HG03175 (cell line): ENCODE data around the gene MAPK8IP2.

Experiments used
- ATAC-seq: cut with Tn5 transposase; IDR thresholded peaks from one replicate; pipeline ENCODE4 v1.9.1; 2021; ENCODE audit warnings: mild to moderate bottlenecking, moderate library complexity; ENCODE audit not compliant: unreplicated experiment

MAPK8IP2 gene

GRCh38 chr22:50575426-50575941, 25.1 kb upstream of the MAPK8IP2 start:
- ATAC-seq = no peak

DNA sequence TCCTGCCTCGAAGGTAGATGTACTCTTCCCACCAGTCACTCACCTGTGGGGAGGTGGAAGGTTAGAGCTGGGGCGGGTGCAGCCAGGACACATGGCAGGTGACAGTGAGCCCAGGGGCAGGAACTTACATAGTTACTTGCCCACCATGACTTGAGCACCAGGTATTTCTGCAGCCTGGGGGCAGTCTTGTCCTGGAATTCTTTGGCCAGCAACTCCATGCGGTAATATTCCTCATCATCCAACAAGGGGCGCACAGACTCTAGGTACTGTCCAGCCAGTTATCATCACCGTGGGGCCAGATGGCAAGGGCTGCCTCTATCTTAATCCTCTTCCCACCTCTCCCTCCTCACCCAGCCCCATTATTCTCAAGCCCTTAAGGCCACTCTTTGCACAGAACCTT, 24.5 kb upstream of the MAPK8IP2 start:
- no peak for ATAC-seq

DNA sequence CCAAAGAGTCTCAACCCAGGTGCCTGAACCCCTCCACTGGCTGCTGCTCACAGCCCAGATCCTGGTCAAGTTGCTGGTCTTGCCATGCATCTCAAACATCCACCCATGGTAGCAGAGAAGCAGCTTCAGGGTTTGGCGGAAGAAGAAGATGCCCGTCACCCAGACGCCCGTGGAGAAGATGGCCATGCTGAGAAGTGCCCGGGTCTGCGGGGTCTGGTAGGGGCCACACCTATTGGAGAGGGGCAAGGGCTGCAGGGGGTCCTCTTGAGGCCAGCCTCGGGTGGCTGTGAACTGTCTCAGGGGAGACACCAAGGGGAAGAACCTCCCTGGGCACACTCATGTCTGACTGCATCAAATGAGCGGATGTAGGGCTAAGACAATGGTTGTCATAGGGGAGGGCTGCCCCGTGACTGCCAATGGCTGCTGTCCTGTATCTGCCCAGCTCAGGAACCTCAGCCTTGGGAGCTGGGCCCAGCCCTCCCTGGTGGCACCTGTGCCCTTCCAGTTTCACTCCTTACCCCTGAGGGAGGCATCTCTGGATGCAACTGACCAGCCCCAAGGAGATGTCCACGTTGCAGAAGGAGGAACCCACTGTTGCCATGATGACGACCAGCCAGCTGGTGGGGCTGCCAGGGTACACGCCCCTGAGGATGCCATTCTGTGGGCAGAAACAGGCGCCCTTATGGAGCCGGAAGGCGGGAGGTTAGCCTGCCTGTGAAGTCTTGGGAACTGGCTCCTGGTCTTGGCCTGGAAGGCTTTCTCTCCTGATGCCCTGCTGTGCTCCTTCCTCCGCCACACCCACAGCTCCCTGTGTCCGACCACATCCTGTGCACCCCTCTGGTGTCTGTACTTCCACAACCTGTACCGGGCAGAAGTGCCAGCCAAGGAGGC, 23.5 kb upstream of the MAPK8IP2 start:
- ATAC-seq = no peak

GRCh38 chr22:50577697-50577986, 23.0 kb upstream of the MAPK8IP2 start:
- no peak for ATAC-seq

- ATAC-seq = no peak
Observed at GRCh38 chr22:50577987-50578775, 22.4 kb upstream of the MAPK8IP2 start, which contains the start of gene CPT1B. TSS of gene CPT1B (minus strand) at chr22:50578427. CDS start at chr22:50577915, 512 bp downstream.

DNA sequence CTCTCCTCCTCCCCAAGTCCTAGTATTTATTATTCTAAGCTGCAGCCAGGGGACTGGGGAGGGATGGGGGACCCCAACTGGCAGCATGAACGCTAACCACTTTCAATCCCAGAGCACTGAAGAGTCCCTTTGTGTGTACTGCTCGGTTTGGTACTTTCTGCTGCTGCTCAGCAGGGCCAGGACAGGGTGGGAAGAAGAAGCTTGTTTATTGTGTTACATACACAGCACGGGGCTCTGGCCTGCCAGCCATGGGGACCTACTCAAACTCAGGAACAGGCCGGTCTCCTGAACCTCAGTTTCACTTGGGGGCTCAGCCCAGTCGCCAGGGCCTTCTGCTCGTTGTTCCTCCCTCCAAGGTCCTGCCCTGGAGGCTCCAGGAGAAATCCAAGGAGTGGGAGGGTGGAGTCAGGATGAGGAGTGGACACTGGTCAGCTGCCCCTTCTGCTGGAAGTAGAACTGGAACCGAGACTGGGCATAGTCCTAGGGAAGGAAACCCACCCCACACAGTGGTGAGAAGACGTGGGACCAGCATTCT, 21.8 kb upstream of the MAPK8IP2 start:
- ATAC-seq = no peak

DNA sequence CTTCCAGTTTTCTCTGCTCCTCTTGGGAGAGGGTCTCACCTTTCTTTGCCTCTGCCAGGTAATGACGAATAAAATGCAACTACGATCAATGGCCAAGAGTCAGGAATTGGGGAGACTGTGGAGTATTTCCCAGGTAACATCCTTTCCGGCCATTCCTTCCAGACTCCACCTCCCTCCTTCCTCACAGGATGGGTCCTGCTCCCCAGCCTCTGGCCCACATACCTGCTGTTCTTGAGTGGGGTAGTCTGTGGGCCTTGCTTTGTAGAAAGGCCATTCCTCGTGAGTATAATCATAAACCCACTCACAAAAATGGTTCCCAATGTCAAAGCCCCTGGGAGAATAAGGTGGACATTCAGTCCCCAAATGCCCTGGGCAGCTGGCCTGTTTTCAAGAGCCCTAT, 20.8 kb upstream of the MAPK8IP2 start:
- no peak for ATAC-seq

- no peak for ATAC-seq
Observed at GRCh38 chr22:50581031-50581949, 19.3 kb upstream of the MAPK8IP2 start.

- no peak for ATAC-seq
Observed at GRCh38 chr22:50581950-50582492, 18.6 kb upstream of the MAPK8IP2 start.

DNA sequence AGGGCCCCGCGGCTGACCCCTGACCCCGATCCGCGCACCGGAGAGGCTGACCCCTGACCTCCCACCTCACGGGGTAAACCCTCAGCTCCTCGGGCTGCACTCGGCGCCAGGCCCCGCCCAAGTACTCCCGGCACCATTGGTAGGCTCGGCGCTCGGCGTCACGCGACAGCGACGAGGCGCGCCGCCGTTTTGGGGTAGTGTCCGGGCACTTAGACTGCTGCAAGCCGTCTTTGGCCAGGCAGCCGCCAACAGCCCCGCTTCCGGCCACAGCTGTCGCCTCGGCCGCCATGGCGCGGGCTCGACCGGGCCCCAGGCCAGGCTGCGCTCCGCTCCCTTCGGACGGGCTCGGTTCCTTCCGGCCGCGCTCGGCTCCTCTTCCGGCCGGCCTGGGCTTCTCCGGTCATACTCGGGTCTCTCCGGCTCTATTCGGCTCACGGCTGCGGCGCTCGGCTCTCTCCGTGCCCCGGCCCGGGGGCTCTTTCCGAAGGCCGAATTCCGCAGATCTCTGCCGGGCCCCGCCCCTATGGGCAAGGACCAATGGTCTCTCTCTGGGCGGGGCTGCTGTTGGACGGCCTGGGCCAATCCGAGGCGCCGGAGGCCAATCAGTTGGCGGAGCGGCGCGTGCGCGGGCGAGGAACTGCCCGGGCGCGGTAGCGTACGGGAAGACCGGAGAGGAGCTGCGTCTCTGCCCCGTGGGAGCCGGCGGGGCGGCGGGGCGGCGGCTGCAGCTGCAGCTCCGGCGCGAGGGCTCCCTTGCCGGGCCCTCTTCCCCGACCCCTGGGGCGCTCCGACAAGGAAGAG, 17.9 kb upstream of the MAPK8IP2 start, which contains the start of gene CHKB:
CHKB (minus strand) TSS at position 357 of the 801 bp plus-strand sequence; CDS start at position 289, 68 bp downstream.
- peak; percentile 89 for ATAC-seq

DNA sequence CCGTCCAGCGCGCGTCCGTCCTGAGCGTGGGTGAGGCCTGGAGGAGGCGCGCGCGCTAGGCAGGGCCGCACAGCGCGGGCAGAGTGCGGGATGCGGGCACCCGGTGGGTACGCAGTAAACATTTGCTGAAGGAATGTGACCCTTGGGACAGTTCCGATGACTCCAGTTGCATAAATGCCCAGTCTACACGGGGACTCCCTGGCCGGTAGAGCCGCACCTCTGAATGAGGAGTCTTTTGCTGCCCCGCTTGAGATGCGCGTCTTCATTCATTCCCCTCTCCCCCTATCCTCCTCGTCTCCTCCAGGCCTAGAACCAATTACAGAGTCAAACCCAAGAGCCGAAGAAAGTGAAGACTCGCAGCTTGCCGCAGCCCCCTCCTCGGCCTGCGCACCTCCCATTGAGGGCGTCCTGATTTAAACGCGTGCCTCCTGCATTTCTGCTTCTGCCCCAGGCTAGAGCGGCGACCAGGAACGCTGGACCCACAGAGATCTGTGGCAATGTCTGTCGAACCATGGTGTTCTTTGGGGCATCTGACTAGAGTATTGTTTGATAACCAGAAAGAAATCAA, 17.2 kb upstream of the MAPK8IP2 start:
- ATAC-seq = peak; percentile 17

DNA sequence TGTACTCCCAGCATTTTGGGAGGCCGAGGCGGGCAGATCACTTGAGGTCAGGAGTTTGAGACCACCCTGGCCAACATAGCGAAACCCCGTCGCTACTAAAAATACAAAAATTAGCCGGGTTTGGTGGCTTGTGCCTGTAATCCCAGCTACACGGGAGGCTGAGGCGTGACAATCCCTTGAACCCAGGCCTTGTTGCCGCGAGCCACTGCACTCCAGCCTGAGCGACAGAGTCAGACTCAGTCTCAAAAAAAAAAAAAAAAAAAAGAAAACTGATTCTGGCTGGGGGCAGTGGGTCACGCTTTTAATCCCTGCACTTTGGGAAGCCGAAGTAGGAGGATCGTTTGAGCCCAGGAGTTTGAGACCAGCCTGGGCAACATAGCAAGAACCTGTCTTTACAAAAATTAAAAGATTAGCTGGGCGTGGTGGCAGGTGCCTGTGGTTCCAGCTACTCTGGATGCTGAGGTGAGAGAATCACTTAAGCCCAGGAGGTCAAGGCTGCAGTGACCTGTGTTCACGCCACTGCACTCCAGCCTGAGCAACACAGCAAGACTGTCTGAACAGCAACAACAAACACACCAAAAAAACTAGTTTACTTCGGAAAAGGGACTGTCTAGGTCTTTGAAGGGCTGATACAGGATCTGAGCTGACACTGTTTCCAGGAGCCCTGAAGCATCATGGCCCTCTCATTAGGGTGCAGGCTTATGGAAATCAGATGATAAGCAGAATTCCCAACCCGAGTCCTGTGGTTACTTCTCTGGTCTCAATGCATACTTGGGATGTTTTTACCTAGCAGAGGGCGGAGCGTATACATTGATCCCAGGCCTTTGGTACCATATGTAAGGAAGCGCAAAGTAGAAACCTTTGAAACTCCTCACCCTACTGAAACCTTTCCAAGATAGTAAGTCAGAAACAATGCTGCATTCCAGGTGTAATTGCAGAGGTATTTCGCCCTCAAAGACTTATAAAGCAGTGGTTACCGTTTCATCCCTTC, 16.2 kb upstream of the MAPK8IP2 start:
- no peak for ATAC-seq

DNA sequence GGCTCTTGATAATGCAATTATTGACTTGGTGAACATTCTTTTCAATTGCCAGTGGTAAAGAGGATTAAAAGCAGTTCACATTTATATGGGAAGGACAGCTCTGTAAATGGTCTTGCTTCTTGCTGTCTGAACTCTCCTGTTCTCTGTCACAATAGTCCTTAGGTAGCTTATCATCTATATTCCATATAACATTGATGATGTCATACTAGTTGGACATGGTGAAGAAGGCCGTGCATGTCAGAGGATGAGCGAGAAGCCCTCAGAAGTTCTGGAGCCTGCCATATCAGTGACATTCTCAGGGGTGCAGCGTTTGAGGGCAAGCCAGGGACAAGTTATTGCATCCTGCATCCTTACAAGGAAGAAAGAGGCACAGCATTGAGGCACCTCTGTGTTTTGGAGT, 15.4 kb upstream of the MAPK8IP2 start:
- ATAC-seq = no peak

DNA sequence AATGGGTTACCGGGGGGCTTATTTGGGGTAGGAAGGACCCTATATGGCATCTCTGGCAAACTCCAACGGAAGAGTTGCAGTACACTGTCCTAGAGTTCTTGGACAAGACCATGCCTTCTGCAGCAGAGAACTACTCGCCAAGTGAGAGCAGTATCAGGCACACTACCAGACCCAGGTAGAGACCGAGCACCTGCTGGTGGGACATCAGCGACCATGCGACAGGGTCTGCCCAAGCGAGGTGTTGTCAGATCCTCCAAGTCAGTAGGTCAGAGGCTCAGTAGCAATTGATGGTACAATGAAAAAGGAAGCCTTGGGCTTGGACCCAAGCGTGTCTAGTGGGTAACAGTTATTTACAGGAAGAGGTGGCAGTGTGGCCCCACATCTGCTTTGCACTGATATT, 14.8 kb upstream of the MAPK8IP2 start:
- ATAC-seq = no peak

GRCh38 chr22:50586416-50586815, 14.2 kb upstream of the MAPK8IP2 start:
- no peak for ATAC-seq

DNA sequence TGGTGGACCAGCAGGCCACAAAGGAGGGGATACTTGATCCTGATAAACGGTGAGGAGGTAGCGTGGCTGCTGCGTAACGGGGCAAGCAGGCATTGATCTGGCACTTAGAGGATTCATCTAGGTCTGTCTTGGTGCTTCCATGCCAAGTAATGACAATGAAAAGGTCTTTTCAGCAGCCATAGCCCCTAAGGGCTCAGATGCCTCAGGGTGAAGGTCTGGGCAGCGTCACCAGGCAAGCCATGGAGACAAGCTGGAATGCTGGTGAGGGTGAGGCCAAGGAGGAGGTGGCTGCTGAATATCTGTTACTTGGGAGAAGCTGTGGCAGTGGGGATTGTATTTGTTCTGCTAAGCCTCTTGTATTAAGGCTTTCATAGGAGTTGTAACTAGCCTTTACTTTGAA, 13.2 kb upstream of the MAPK8IP2 start:
- no peak for ATAC-seq

GRCh38 chr22:50595189-50595588, 5.4 kb upstream of the MAPK8IP2 start:
- no peak for ATAC-seq

DNA sequence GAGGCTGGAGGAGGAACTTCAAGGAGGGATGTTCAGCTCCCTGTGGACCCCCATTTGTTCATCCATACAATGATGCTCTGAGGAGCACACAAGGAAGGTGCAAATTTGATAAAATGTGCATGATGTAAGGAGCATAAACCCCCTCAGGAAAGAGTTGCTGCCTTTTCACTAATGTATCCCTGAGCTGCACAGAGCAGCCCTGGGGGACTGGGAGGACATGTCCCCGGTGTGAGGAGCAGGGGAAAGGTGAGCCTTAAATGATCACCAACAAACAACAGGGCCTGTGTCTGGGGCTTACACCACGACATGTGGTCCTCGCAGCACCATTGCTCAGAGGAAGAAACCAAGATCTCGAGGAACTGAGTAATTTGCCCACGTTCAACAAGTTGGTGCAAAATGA, 3.5 kb upstream of the MAPK8IP2 start:
- ATAC-seq = no peak
